HG03571 (cell line): Measurements from ENCODE around the gene NMUR2.

ENCODE experiments used
- ATAC-seq: cut with Tn5 transposase; IDR thresholded peaks from one replicate; pipeline ENCODE4 v1.9.1; 2021; ENCODE audit not compliant: unreplicated experiment

NMUR2 gene

GRCh38 chr5:152372875-152373274 is 32.2 kb downstream of the NMUR2 start:
- no peak for ATAC-seq

GRCh38 chr5:152369298-152369697 is 35.8 kb downstream of the NMUR2 start:
- no peak for ATAC-seq

- no peak for ATAC-seq
These were observed 37.5 kb downstream of the NMUR2 start for GRCh38 chr5:152367554-152367953.

- ATAC-seq: no peak
These were observed 38.4 kb downstream of the NMUR2 start for GRCh38 chr5:152366716-152367115.

- no peak for ATAC-seq
These were observed 40.2 kb downstream of the NMUR2 start for GRCh38 chr5:152364899-152365298.

- no peak for ATAC-seq
These were observed 40.9 kb downstream of the NMUR2 start for GRCh38 chr5:152364172-152364571.

- no peak for ATAC-seq
These were observed 46.1 kb downstream of the NMUR2 start for GRCh38 chr5:152358861-152359568.

GRCh38 chr5:152356506-152356905 is 48.6 kb downstream of the NMUR2 start:
- no peak for ATAC-seq

- ATAC-seq: no peak
These were observed 50.0 kb downstream of the NMUR2 start for GRCh38 chr5:152355061-152355460.

GRCh38 chr5:152353001-152353400 is 52.1 kb downstream of the NMUR2 start:
- no peak for ATAC-seq

GRCh38 chr5:152349683-152350526 is 55.2 kb downstream of the NMUR2 start:
- ATAC-seq: peak; percentile 86
